HG02642 (cell line): ENCODE results near the gene UMAD1.

Source experiments
- ATAC-seq: cut with Tn5 transposase; IDR thresholded peaks from one replicate; pipeline ENCODE4 v1.9.1; 2021; ENCODE audit warnings: mild to moderate bottlenecking; ENCODE audit not compliant: unreplicated experiment, poor library complexity

Gene UMAD1

DNA sequence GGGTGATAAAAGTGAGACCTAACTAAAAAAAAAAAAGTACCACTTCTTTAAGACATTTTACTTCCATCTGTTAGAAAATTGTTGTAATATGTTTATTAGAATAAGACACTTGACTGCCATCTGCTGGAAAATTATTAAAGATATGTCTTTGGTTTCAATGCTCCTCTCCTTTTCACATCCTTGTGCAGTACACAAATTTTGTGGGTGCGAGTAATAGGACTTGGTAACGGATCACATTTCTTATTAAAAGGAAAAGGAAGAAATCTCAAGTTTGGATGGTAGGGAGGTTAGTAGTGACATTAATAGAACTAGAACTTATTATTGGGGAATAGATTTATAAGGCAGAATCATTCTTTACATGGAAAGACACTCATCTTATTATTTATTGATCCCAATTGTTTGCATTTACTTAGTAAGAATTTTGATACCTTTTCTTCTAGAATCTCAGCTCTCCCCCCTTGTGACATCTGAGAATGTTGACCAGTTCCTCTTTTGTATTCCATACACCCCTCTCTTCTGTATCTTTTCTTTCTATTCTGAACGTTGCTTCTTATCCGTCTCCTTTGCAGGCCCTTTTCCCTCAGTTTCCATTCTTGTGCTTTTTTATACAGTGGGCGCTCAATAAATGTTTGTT, 120.9 kb downstream of the UMAD1 start:
- peak; percentile 23 for ATAC-seq

DNA sequence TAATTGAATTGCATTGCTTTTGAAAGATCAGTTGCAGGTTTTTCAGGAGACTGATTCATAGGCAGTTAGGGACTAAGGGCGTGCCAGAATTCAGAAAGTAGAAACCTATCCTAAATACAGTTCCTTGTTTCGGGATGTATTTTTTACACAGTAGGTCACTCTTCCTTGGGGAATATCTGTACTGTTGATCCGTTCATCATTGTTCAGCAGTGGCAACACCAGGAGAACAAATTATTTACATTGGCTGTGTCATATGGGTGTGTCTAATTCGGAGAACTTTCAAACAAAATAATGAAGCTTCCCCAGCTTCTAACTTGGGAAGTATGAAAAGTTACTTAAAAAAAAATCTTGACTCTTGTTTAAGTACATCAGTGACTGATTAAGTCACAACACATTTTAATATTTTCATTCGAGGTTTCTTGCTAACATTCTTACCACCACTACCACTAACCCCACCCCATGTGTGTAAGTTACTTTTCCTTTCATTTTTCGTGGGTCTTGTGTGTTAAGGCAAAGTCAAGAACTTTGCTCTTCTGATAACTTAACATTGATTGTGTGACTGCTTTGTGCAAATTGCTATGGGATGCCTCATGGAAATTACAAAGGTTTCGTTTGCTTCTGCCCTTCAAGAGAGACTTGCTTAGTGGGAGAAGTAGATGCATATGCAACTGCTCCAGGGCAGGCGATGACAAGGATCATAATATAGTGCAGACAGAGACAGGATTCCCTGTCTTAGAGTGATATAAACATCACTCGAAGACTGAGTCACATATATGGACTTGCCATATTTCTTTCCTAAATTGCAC, 121.6 kb downstream of the UMAD1 start:
- peak; percentile 69 for ATAC-seq

DNA sequence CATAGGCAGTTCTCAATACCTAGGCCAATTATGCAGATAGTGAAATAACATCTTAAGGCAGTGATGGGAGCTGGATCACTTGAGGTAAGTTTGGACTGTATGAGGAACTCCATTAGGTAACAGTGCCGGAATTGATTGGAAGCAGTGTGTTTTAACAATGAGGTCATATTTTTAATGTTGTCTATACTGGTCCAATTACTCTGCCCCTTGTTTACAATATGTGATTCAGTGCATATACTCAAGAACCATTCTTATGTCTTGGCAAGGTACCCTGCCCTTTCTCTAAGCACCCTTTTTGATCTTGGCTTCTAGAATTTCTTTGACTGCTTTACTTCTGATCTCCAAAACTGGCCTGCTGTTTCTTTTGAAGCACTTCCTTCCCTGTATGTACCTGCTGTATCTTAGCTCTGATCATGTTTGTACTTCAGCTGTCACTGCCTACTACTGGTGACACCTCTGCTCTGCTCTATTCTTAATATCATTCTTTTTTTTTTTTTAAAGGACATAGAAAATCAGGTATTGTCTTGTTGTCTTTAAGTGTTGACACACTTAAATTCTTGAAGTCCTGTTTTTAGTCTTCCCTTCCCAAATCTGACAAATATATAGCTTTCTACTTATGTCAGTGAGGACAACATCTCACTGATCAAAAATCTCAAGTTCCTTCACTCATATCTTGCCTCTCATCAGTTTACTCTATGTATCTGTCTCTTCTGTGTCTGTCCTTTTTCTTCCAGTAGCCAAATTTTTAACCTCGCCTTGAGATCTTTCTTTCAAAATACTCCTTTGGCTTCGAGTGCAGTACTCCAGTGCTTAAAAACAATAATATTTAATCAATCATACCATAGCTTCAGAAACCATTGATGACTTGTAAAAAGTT, 124.2 kb downstream of the UMAD1 start:
- no peak for ATAC-seq

DNA sequence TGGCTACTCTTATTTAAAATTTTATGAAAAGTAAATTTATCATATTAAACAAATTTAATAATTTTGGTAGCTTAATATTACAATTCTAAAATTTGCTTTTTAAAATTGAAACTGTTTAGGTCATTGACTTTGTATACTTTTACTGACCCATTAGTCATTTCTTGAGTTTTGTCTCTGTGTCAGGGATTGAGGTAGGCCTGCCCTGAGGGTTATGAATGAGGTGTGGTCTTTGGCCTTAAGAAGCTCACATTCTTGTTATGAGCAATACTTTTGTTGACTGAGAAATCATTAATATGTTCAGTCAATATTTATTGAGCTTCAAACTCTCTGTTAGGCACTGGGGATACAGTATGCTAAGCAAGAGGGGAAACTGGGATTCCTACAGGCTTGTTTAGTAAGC, 124.9 kb downstream of the UMAD1 start:
- peak; percentile 73 for ATAC-seq

DNA sequence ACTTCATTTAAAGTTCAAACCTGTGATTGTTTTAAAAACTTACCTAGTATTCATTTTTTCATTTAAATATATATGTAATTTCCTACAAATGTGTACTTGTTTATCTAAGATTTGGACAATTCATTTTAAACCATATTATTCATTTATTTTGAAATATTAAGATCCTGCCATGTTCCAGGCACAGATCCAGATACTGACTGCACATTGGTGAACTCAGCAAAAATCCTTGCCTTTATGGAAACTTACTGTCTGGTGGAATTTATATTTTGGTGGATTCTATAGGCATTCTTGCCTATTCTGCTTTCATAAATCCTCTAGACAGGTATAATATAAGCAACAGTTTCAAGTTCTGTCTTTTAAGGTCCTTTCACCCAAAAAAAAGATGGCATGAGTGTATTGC, 126.1 kb downstream of the UMAD1 start:
- no peak for ATAC-seq

DNA sequence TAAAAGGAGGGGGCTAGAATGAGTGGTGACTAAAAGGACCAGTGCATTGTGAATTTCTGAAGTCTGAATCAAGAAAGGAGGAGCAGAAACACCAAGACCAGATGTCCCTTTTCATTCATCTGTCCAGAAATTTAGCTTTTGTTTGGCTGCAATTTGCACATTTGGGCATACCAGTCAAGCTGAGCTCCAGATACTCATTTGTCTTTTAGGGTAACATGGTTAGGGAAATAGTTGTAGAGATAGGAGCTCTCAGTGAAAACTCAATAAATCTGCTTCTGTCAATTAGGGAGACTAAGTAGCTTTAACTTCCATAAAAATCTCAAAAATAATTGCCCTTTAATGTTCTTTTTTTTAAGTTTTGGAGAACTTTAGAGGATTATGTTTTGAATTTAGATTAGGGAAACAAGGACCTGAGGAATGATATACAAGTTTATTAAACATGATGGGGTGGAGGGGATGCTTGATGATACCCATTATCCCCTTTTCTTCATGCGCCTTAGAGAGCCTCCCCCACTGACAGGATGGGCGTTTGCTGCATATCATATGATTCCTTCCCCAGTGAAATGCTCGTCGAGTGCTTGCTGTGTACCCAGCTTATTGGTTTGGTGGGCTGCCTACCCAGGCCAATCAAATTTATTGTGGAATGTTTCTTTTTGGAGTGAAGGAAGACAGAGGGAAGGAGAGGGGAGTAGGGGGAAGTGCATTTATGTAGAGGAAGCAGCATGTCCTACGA, 128.6 kb downstream of the UMAD1 start:
- no peak for ATAC-seq

DNA sequence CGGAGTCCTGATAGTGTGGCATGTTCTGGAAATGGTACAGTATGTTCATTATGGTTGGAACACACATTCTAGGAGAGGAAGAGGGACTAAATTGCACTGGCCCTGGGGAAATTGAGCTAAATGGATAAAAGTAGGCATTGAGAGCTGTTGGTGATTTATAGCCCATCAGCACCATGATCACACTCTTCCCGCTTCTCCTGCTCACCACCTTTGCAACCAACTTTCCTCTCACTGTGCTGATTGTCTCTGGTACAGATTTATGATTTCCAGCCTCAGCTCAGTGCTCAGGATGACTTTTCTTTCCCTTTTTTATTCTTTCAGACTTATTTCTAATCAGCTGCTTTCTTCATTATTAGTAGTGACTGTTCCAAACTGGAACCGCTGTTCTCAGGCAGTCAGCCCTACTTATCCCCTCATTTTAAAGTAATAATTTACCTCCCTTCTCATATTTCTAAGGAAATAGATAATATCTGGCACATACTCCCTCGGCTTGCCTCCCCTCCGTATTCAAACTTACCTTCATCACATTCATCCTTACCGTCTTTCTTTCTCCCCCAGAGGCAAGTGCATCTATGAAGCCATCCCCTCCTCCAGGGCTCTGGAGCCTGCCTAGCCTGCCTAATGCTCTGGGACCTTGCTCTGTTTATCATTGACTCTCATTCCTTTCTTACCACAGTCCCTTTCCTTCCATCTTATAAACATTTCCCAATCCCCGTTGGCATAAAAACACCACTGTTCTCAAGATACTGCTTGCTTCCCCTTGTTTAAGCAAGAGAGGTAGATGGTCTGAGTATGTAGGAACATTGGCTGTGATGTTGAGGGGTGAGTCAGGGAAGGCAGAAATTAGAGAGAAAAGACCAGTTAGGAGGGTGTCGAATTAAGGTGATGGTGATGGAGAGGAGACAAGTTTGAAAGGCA, 129.4 kb downstream of the UMAD1 start:
- no peak for ATAC-seq

DNA sequence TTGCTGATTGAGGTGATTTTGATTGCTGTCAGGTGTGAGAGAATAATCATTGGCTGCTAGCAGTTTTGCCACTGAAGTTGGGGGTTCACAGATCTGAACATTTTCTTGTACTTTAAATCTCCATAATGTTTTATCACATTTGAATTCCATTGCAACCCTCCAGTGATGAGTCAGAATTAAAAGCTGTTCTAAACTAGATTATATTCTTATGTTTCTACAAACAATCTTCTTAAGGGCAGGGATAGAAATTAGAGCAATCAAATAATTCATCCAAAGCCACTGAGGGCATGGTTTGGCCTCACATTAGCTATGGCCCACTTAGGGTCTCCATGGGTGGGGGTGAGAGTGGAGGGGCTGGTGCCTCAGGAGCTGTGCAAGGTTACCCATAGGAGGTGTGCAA, 130.9 kb downstream of the UMAD1 start:
- ATAC-seq = no peak

DNA sequence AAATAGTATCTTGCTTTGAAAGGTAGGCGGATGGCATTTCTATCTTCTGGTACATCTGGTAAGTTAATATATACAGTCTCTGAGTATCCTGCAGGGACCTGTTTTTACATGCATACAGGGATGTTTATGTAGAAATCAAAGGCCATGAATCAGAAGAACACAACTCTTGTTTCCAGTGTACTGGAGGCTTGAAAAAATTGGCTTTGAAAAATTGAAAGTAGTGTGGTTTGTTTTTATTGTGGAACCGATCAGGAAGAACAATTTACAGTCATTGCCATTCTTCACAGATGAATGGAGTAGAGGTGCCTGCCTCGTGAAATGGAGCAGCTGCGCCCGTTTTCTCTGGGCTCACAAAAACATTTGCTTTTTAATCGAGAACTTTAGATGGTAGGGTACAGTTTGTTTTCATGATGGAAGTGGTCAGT, 131.9 kb downstream of the UMAD1 start:
- ATAC-seq = peak; percentile 61

DNA sequence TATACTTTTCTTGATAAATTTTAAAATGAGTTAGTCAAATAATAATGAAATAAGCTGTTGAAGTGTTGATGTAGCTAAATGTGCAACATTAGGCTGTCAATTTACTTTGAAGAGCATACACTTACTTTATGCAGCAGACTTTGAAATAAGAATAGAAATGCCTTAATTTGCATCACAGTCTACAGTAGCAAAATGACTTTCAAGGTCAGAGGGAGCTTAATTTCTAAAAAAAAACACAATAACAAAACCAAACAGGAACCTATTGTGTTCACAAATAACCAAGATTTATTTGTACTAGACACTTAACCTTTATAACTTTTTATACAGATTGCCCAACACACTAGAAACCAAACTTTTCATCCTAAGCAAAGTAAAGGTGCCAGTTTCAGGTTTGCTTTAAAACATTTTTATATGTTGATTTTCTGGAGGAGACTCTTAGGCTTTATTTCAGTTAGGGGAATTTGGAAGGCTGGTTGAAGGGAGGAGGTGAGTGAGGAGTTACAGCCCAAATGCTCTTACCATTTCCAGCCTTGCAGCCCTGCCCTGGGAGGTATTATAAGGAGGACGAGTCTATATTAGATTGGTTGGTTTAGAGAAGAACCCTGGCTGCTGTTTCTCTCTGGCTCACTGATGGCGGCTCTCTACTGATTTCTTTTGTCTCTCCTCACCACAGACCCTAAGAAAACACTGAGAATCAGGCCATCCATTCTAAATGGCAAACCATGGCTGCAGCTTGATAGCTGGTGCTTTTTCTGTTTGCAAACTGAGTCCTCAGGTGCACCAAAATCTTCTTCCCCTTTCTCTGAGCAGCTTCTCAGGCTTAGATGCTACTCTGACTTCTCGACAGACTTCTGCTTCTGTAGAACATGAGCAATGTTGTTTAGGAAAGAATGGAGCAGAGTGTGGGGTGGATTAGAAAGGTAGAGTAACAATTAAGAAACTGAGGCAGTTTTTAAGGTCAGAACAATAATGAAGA, 133.1 kb downstream of the UMAD1 start:
- peak; percentile 48 for ATAC-seq

DNA sequence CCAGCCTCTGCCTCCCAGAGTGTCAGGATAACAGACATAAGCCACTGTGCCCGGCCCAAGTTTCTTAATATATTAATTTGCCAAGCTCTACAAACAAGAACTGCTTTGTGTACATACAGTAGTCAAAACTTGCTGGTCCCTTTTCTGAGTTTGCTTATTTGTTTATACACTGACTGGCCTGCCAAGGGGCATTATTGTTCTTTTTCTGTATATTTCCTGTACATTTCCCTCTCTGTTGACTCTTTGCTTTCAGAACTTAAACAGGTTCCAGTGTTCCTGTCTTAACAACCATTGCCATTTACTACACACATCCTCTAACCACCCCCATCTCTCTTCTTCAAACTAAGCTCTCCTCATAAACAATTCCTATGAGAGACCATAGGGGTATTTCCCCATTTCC, 139.3 kb downstream of the UMAD1 start:
- no peak for ATAC-seq

DNA sequence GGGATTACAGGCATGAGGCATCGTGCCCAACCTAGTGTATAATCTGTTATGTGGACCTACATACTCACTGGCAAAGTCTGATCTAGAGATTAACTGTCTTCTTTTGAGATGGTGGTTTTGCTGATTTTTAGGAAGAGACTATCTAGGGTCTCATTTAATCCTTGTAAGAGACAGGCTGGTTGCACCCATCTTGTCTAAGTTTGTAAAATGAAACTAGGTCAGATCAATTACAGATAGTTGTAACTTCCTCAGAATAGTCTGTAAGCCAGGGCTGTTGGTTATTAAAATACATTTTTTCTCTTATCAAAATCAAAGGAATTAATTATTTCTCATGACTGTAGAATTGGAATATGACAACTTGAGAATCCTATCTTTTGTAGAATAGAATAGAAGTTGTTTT, 142.4 kb downstream of the UMAD1 start:
- ATAC-seq = no peak

DNA sequence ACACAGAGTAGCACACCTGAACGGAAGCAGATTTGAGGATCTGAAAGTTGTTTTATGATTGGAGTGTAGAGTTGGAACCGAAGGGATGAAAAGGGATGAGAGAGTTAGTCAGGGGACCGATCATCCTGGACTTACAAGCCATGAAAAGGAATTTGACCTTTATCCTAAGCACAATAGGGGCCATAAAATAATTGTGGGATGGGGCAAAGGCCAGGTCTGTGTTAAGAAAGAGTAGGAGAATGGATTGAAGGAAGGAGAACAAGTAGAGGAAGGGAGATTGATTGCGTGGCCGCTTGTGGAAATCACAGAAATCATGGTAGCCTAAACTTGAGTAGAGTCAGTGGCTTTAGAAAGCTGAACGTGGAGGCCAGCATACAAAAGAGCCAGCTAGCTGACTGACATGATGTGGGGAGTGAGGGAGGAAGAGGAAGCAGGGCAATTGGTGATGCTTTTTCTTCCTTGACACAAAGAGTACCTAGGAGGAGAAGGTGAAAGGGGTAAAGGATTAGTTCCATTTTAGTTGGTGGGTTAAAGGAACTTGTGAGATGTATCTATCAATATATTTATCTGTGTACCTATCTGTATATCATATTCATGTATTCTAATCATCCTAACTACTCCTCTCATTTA, 144.9 kb downstream of the UMAD1 start:
- ATAC-seq = no peak

DNA sequence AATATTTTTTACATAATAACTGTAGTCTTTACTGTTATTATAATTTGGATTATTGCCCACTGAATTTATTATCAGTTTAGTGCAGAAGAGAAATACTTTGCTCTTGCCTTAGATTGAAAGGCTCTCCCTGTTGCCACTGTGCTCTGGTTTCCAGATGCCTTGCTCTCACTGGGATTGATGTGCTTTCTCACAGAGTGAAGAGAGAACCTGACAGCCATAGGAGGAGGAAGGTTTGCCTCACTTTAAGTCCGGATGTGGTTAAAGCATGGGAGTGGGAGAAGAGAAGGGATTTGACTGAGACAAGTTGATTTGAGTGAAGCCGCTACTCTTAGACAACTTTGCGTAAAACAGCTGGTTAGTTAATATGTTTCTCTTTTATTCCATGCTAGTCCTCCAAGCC, 146.0 kb downstream of the UMAD1 start:
- ATAC-seq = no peak

DNA sequence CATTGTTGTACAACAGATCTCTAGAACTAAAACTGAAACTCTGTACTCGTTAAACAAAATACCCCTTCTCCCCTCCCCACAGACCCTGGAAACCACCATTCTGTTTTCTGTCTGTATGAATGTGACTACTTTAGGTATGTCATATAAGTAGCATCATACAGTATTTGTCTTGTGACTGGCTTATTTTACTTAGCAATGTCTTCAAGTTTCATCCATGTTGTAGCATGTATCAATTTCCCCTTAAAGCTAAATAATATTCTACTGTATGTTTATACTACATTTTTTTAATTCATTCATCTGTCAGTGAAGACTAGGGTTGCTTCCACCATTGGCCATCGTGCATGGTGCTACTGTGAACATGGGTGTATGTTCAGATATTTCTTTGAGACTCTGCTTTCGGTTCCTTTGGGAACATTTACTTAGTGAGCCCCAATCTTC, 149.0 kb downstream of the UMAD1 start:
- ATAC-seq = peak; percentile 63

DNA sequence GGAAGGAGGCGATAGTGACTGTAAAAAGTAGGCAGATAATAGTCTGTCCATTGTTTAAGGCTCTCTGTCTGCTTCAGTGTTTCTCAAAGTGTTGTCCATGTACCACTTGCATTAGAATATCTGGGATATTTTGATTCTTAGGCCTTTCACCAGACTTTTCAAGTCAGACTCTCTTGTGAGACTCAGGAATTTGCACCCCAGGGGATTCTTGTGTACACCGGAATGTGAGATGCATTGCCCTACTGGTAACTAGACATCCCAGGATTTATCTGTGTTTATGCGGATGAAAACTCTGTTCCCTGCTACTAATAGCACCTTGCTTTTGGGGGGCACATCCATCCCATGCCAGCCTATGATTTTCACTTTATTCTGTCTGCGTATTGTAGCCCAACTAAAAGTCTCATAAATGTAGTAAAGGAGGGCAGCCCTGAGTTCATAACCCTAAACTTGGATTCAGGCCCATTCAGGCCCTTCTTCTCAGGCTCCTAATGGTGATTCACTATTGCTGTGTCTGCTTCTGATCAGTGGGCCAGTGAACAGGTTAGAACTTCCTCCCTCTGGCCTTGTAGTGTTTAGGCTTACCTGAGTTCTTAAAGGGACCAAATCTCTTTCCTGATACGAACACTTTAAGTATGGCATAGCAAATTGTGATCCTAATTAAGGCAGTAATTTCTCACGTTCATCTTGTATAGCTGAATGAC, 149.6 kb downstream of the UMAD1 start:
- no peak for ATAC-seq

DNA sequence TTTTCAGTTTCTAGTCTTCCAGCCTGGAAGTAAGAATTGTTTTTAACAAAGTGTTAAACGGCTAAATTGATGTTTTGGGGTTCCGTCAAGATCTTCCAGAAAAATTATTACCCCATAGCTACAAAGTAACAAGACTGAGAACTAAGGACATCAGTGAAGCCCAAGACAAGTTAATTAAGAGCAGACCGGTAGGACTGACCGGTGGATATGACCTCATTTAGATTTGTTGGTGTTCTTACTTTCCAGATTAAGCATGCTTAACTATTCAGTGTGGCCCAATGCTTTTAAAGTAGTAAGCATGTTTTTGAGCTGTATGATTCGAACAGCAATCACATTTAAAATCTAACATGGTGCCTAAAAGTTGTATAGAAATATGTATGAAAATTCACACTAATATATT, 151.0 kb downstream of the UMAD1 start:
- no peak for ATAC-seq
